ENCODE measurements around the gene KIF21B. TPM values are rescaled to one million over a fixed set of nuclear protein-coding genes. Genes with fewer than 3 reads are reported as not detected.

KIF21B gene
- total and polyA plus RNA-seq, 9 of the 15 experiments (the other 6 are each of a cell fraction or from before 2014, with no cell fraction given) = 0.46 to 13.4 (median 5.9) TPM

GRCh38 chr1:201019321-201019977 lies 4.1 kb downstream of the KIF21B start (continued):
- TF ChIP-seq, protein P1, sequence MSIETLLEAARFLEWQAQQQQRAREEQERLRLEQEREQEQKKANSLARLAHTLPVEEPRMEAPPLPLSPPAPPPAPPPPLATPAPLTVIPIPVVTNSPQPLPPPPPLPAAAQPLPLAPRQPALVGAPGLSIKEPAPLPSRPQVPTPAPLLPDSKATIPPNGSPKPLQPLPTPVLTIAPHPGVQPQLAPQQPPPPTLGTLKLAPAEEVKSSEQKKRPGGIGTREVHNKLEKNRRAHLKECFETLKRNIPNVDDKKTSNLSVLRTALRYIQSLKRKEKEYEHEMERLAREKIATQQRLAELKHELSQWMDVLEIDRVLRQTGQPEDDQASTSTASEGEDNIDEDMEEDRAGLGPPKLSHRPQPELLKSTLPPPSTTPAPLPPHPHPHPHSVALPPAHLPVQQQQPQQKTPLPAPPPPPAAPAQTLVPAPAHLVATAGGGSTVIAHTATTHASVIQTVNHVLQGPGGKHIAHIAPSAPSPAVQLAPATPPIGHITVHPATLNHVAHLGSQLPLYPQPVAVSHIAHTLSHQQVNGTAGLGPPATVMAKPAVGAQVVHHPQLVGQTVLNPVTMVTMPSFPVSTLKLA (conservative IDR thresholded peaks at IDR 0.05) = no peak
- peak; percentile 72; the same call in 1 of the 2 replicates for TF ChIP-seq LEF1 (IDR thresholded peaks at IDR 0.05)
- TF ChIP-seq NR1H2 (CRISPR knock-in tag; IDR thresholded peaks at IDR 0.05) = no peak
- 0 out of 2 replicates have a peak, but pooled peaks have one; percentile 20 for TF ChIP-seq SMARCA5 (IDR thresholded peaks at IDR 0.05)
- TF ChIP-seq JUND (IDR thresholded peaks at IDR 0.05; ENCODE audit: borderline replicate concordance, low read depth, low read length) = peak; percentile 84
- peak; percentile 83; the same call in 1 of the 3 replicates for TF ChIP-seq JUND (tag; IDR thresholded peaks at IDR 0.05; ENCODE audit: borderline replicate concordance, low read depth, low read length)
- no peak for TF ChIP-seq STAT5A (IDR thresholded peaks at IDR 0.05; ENCODE audit: borderline replicate concordance, low read length)
- TF ChIP-seq CREM (IDR thresholded peaks at IDR 0.05; ENCODE audit: low read depth) = peak; percentile 65; the same call in 1 of the 2 replicates
- TF ChIP-seq RUNX1 (IDR thresholded peaks at IDR 0.05; ENCODE audit: low read depth) = no peak
- TF ChIP-seq ZNF384 (IDR thresholded peaks at IDR 0.05; ENCODE audit: low read depth, low read length) = no peak
- TF ChIP-seq HDAC6 (IDR thresholded peaks at IDR 0.05; ENCODE audit: low read depth, low read length) = no peak
- no peak for TF ChIP-seq RFX7 (CRISPR knock-in tag; IDR thresholded peaks at IDR 0.05)
- no peak for TF ChIP-seq BRF2 (IDR thresholded peaks at IDR 0.05; ENCODE audit: borderline replicate concordance, insufficient read depth, insufficient read length)
- TF ChIP-seq ESRRB (CRISPR knock-in tag; IDR thresholded peaks at IDR 0.05; ENCODE audit: borderline replicate concordance) = no peak
- no peak for TF ChIP-seq ZNF41 (CRISPR knock-in tag; conservative IDR thresholded peaks at IDR 0.05)
- TF ChIP-seq RNF2 (IDR thresholded peaks at IDR 0.05) = peak; percentile 81; the same call in 1 of the 2 replicates
- no peak for TF ChIP-seq KLF13 (tag; IDR thresholded peaks at IDR 0.05; ENCODE audit: borderline replicate concordance, low read depth)
- TF ChIP-seq, protein P2, sequence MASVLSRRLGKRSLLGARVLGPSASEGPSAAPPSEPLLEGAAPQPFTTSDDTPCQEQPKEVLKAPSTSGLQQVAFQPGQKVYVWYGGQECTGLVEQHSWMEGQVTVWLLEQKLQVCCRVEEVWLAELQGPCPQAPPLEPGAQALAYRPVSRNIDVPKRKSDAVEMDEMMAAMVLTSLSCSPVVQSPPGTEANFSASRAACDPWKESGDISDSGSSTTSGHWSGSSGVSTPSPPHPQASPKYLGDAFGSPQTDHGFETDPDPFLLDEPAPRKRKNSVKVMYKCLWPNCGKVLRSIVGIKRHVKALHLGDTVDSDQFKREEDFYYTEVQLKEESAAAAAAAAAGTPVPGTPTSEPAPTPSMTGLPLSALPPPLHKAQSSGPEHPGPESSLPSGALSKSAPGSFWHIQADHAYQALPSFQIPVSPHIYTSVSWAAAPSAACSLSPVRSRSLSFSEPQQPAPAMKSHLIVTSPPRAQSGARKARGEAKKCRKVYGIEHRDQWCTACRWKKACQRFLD (CRISPR knock-in tag; IDR thresholded peaks at IDR 0.05) = peak; percentile 87
- no peak for TF ChIP-seq NFXL1 (CRISPR knock-in tag; IDR thresholded peaks at IDR 0.05)
- no peak for TF ChIP-seq HBP1 (CRISPR knock-in tag; IDR thresholded peaks at IDR 0.05)
- peak; percentile 77; the same call in 1 of the 2 replicates for TF ChIP-seq JUN (IDR thresholded peaks at IDR 0.05; ENCODE audit: borderline replicate concordance, low read depth, low read length)
- TF ChIP-seq JUN (CRISPR knock-in tag; IDR thresholded peaks at IDR 0.05; ENCODE audit: borderline replicate concordance) = peak; percentile 94; the same call in 1 of the 2 replicates
- no peak for TF ChIP-seq POLR3G (IDR thresholded peaks at IDR 0.05; ENCODE audit: extremely low read depth, insufficient read length, insufficient replicate concordance)
- no peak for TF ChIP-seq E2F3 (CRISPR knock-in tag; IDR thresholded peaks at IDR 0.05)
- peak; percentile 26 for TF ChIP-seq BRD9 (IDR thresholded peaks at IDR 0.05; ENCODE audit: low read depth, partially characterized antibody)
